ENCODE measurements around the gene HIP1R. TPM values are rescaled to one million over a fixed set of nuclear protein-coding genes. Genes with fewer than 3 reads are reported as not detected.

The HIP1R gene
- total and polyA plus RNA-seq, 2 of the 13 experiments (the other 11 are each of a cell fraction or from before 2014, with no cell fraction given) = 18.4 to 25.5 TPM

- TF ChIP-seq ZNF224 (CRISPR knock-in tag; IDR thresholded peaks at IDR 0.05) (no peak), RARA (CRISPR knock-in tag; IDR thresholded peaks at IDR 0.05) (peak; percentile 35; the same call in 1 of the 2 replicates), DZIP1 (CRISPR knock-in tag; IDR thresholded peaks at IDR 0.05) (no peak), ATF7-NPFF (CRISPR knock-in tag; IDR thresholded peaks at IDR 0.05; ENCODE audit: low read depth) (no peak), JUNB (CRISPR knock-in tag; IDR thresholded peaks at IDR 0.05; ENCODE audit: borderline replicate concordance) (no peak), RAD21 (CRISPR knock-in tag; IDR thresholded peaks at IDR 0.05) (no peak), ZNF24 (IDR thresholded peaks at IDR 0.05) (no peak), ZNF616 (CRISPR knock-in tag; IDR thresholded peaks at IDR 0.05; ENCODE audit: low read depth) (no peak), ETV6 (CRISPR knock-in tag; conservative IDR thresholded peaks at IDR 0.05) (no peak), SAP130 (CRISPR knock-in tag; IDR thresholded peaks at IDR 0.05; ENCODE audit: low read depth) (no peak), ZNF549 (CRISPR knock-in tag; IDR thresholded peaks at IDR 0.05) (no peak), ZNF713 (CRISPR knock-in tag; IDR thresholded peaks at IDR 0.05) (no peak), ZNF335 (CRISPR knock-in tag; IDR thresholded peaks at IDR 0.05) (no peak), ZNF788 (CRISPR knock-in tag; IDR thresholded peaks at IDR 0.05; ENCODE audit: borderline replicate concordance) (0 out of 2 replicates have a peak, but pooled peaks have one; percentile 34), HES4 (CRISPR knock-in tag; IDR thresholded peaks at IDR 0.05; ENCODE audit: borderline replicate concordance) (no peak), ZNF326 (CRISPR knock-in tag; IDR thresholded peaks at IDR 0.05; ENCODE audit: borderline replicate concordance) (no peak), PAXIP1 (CRISPR knock-in tag; conservative IDR thresholded peaks at IDR 0.05) (peak; percentile 67), ZNF674 (CRISPR knock-in tag; IDR thresholded peaks at IDR 0.05; ENCODE audit: low read depth) (no peak), SKI (IDR thresholded peaks at IDR 0.05; ENCODE audit: partially characterized antibody) (peak; percentile 70), SP5 (CRISPR knock-in tag; IDR thresholded peaks at IDR 0.05; ENCODE audit: borderline replicate concordance, low read depth) (0 out of 2 replicates have a peak, but pooled peaks have one; percentile 52), NR2F6 (IDR thresholded peaks at IDR 0.05) (no peak), NR2F6 (CRISPR knock-in tag; IDR thresholded peaks at IDR 0.05) (peak; percentile 46; the same call in 1 of the 2 replicates)
- TF ChIP-seq, protein P1, sequence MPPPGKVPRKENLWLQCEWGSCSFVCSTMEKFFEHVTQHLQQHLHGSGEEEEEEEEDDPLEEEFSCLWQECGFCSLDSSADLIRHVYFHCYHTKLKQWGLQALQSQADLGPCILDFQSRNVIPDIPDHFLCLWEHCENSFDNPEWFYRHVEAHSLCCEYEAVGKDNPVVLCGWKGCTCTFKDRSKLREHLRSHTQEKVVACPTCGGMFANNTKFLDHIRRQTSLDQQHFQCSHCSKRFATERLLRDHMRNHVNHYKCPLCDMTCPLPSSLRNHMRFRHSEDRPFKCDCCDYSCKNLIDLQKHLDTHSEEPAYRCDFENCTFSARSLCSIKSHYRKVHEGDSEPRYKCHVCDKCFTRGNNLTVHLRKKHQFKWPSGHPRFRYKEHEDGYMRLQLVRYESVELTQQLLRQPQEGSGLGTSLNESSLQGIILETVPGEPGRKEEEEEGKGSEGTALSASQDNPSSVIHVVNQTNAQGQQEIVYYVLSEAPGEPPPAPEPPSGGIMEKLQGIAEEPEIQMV (CRISPR knock-in tag; IDR thresholded peaks at IDR 0.05; ENCODE audit: low read depth) = no peak
Observed at GRCh38 chr12:122866379-122866778, 31.1 kb downstream of the HIP1R start (continued).

Data from HepG2 (cell line).